Right atrium auricular region (tissue), 2 donors: Measurements from ENCODE around the gene HOXA5. TPM values are rescaled to one million over a fixed set of nuclear protein-coding genes. Genes with fewer than 3 reads are reported as not detected.
A peak's percentile ranks its signal among the peaks of the same experiment; 100 is the strongest.

Experiments
- DNase-seq: peaks from one replicate; pipeline ENCODE4 v3.0.0-alpha.2; 2019; ENCODE audit warnings: low spot score
- H3K27ac ChIP-seq, 2 donors: fragments of 200-600 bp; sonication (generic); 1 replicate in 1 of 2; 2 replicates in 1 of 2; pipeline ENCODE4 v1.5.1; 2016 to 2019
- H3K27me3 ChIP-seq, 2 donors: fragments of 200-600 bp; sonication (generic); one replicate each; pipeline versions ENCODE4 v1.5.1 to v1.6.0; 2017 to 2019
- H3K36me3 ChIP-seq: fragments of 200-600 bp; sonication (generic); one replicate; pipeline ENCODE4 v1.5.1; 2016
- H3K4me1 ChIP-seq, 2 donors: fragments of 200-600 bp; sonication (generic); one replicate each; pipeline versions ENCODE4 v1.5.1 to v1.6.0; 2017 to 2019
- H3K4me3 ChIP-seq, 2 donors: fragments of 200-600 bp; sonication (generic); 1 replicate in 1 of 2; 2 replicates in 1 of 2; pipeline ENCODE4 v1.5.1; 2017 to 2019; ENCODE audit warnings: mild to moderate bottlenecking in 1 of 2, moderate library complexity in 1 of 2
- H3K9me3 ChIP-seq, 2 donors: fragments of 200-600 bp; sonication (generic); one replicate each; pipeline ENCODE4 v1.5.1; 2019
- total RNA-seq, 2 donors: library from RNA; depleted of rRNA; stranded (reverse); fragments of >200 nt; gene quantifications; one replicate each; pipeline ENCODE4 v1.1.0, GENCODE V29; 2016
- TF ChIP-seq, protein P1 (sequence below), 2 donors: fragments of 200-600 bp; sonication (generic); IDR thresholded peaks; one replicate each; pipeline ENCODE4 v1.5.1; 2019; ENCODE audit warnings: antibody characterized with exemption in 2 of 2

Gene HOXA5
- total RNA-seq, 2 donors from 2014 or later, result 0.24 to 0.96 TPM

DNA sequence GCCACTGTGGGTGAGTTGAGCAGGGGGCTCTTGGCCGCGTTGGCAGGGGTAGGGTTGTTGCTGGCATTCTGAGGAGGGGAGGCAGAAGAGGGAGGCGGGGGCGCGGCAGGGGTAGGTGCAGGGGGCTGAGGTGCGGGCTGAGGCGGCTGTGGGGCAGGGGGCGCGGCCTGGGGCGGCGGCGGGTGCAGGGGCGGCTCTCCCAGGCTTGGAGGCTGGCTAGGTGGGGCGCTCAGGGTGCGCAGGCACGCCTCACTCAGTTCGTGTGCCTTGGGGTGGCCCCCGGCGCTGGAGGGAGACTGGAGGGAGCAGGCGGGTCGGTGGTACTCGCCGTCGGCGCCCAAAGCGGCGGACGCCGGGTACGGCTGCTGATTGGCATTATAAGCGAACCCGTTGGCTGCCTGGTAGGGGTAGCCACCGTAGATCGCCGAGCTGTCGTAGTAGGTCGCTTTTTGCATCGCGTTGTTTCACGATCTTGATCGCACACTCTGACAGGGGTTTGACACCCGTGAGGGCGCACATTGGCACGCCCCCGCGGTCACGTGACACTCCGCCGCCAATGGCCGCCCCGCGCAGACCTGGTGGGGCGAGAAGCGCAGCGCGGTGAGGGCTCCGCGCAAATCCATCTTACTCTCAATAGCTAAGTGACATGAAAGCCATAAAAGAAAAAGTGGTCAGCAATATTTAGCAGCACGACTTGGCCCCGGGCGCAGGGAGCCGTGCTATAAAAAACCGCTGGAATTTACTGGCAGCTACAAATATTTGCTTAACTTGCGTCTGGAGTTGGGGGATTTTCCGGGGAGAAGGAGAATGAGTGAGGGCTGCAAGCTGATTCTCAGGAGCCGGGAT is 33.1 kb downstream of the HOXA5 start:
- TF ChIP-seq, protein P1, sequence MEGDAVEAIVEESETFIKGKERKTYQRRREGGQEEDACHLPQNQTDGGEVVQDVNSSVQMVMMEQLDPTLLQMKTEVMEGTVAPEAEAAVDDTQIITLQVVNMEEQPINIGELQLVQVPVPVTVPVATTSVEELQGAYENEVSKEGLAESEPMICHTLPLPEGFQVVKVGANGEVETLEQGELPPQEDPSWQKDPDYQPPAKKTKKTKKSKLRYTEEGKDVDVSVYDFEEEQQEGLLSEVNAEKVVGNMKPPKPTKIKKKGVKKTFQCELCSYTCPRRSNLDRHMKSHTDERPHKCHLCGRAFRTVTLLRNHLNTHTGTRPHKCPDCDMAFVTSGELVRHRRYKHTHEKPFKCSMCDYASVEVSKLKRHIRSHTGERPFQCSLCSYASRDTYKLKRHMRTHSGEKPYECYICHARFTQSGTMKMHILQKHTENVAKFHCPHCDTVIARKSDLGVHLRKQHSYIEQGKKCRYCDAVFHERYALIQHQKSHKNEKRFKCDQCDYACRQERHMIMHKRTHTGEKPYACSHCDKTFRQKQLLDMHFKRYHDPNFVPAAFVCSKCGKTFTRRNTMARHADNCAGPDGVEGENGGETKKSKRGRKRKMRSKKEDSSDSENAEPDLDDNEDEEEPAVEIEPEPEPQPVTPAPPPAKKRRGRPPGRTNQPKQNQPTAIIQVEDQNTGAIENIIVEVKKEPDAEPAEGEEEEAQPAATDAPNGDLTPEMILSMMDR (IDR thresholded peaks at IDR 0.05), result no peak
- no peak overlapping the region for H3K4me3 ChIP-seq
- peak; percentile 50 for DNase-seq
- peaks cover 7 to 43% of the 10 kb centered on the region in 2 donors for H3K27me3 ChIP-seq
- no peaks in the 10 kb centered on the region for H3K9me3 ChIP-seq
- no peaks in the 10 kb centered on the region for H3K36me3 ChIP-seq
- peaks cover 0 to 15% of the 10 kb centered on the region in 2 donors for H3K4me1 ChIP-seq
- no peak overlapping the region for H3K27ac ChIP-seq

DNA sequence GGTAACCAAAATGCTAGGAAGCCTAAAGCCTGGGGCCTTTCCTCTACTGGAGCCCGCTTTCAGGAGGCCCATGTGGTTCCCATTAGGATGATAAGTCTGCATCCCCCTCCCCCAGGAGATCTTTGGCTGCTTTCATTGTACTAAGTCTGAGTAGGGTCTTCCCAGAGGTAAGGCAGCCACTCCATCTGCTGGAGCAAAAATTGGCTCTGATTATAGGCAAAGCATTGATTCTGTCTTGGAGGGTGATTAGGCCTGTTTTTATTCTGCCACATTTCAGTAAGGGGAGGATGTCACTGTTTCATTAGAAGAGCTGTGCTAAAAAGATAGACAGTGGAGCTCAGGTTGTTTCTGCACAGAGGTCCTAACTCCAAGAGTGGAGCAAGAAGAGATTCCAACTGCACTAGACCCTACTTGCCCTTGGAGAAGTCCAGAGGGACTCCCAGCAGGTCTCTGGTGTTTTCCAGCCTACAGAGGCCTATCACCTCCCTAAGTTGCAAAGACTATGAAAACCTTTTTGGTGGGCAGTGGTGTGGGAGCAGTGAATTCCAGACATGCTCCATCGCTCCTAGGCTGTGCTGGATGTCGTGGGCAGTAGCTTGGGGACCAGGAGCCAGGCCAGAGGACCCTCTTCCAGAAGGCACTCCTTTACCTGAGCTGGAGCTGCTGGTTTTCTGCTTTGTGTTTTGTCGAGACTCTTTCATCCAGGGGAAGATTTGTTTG is 33.9 kb downstream of the HOXA5 start:
- H3K4me3 ChIP-seq, result no peak overlapping the region
- TF ChIP-seq, protein P1 (IDR thresholded peaks at IDR 0.05), result no peak
- no peaks in the 10 kb centered on the region for H3K9me3 ChIP-seq
- peaks cover 5 to 40% of the 10 kb centered on the region in 2 donors for H3K27me3 ChIP-seq
- H3K4me1 ChIP-seq, result peaks cover 0 to 10% of the 10 kb centered on the region in 2 donors
- H3K36me3 ChIP-seq, result no peaks in the 10 kb centered on the region
- DNase-seq, result peak; percentile 40
- peak overlapping the region in 1 of 2 donors; percentile 66 for H3K27ac ChIP-seq

DNA sequence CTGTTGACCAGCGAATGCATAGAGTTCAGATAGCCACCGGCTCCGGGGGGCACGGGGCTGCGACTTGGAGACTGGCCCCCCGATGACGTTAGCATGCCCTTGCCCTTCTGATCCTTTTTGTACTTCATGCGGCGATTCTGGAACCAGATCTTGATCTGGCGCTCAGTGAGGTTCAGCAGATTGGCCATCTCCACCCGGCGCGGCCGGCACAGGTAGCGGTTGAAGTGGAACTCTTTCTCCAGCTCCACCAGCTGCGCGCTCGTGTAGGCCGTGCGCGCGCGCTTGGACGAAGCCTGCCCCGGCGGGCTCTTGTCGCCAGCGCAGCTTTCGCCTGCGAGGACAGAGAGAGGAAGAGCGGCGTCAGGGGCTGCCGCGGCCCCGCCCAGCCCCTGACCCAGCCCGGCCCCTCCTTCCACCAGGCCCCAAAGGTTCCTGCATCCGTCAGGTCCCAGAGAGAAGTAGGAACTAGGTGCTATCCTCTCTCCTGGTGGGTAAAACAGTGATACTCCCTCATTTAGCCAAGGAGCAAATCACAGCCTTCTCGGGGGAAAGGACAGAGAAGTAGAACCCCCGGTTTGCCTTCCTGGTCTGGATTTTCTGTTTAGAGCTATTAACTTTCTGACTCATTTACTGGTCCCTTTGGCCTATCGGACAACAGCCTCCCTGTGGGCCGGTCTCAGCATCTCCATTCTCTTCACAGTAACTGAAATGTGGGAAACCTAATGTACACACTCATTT is 34.9 kb downstream of the HOXA5 start:
- Histone ChIP-seq H3K9me3 (no peaks in the 10 kb centered on the region), H3K27me3 (peaks cover 7 to 39% of the 10 kb centered on the region in 2 donors), H3K4me1 (peaks cover 0 to 10% of the 10 kb centered on the region in 2 donors), H3K4me3 (peak overlapping the region; percentile 12 to 38), H3K36me3 (no peaks in the 10 kb centered on the region), H3K27ac (peak overlapping the region; percentile 66 to 71)
- DNase-seq, result peak; percentile 57
- TF ChIP-seq, protein P1 (IDR thresholded peaks at IDR 0.05), result no peak

DNA sequence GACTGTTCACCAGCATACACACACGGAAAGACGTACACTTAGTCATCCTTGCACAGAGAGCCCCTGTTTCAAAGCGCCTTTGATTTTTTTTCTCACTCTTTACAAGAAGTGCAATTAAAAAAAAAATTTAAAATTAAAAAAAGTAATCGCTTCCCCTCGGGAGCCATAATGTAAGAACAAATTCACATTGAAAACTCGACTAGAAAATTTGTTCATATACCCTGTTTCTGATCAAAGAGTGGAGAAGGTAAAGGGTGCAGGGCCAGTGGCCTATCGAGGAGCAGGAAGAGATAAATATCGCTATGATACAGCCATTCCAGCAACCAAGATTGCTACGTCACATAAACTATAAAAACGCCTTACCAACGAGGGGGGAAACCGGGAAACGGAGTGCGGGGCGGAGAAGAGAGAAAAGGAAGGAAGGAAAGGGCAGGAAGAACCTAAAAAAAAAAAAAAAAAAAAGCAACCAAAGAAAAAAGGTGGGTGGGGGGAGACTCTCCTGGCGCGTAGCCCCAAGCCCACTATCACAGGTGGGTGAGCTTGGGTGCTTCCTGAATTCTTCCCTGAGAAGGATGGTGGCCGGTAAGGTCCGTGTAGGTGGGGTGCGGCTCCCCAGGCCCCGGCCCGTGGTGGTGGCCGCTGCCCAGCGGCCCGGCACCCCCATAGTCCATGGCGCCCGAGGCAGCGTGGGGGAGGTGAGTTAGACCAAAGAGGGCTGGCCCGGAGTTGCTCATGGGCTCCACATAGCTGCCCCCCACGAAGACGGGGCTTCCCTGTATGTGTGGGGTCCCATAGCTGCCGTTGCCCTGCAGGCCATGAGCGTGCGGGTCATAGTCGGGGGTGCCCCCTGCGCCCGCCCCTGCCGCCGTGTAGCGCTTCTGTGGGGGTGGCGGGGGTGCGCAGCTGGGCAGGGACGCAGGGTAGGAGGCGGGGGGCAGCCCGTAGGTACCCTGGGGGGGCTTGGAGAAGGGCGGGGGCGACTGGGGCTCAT is 35.8 kb downstream of the HOXA5 start:
- H3K36me3 ChIP-seq, result no peaks in the 10 kb centered on the region
- peaks cover 10 to 38% of the 10 kb centered on the region in 2 donors for H3K27me3 ChIP-seq
- H3K9me3 ChIP-seq, result no peaks in the 10 kb centered on the region
- peak overlapping the region; percentile 12 to 38 for H3K4me3 ChIP-seq
- TF ChIP-seq, protein P1 (IDR thresholded peaks at IDR 0.05), result no peak
- DNase-seq, result peak; percentile 32
- H3K27ac ChIP-seq, result peak overlapping the region; percentile 66 to 71
- H3K4me1 ChIP-seq, result peaks cover 0 to 10% of the 10 kb centered on the region in 2 donors

DNA sequence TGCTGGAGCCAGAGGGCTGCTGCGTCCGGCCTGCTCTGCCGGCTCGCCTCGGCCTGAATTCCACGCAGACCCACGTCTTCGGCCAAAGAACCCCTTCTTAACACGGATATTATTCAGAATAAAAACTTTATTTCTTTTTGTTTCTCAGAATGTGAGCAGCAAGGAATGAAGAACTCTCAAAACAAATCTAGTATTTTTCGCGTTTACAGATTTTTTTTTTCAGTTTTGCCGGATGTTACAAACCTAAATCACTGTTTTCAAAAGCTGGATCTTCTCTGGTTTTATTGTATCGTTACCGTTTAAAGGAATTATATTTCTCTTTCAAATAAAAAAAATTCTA is 36.6 kb downstream of the HOXA5 start:
- Histone ChIP-seq H3K9me3 (no peaks in the 10 kb centered on the region), H3K4me3 (peak overlapping the region in 1 of 2 donors; percentile 35), H3K36me3 (no peaks in the 10 kb centered on the region), H3K27me3 (peaks cover 13 to 46% of the 10 kb centered on the region in 2 donors), H3K4me1 (peaks cover 0 to 18% of the 10 kb centered on the region in 2 donors), H3K27ac (peak overlapping the region; percentile 37 to 63)
- TF ChIP-seq, protein P1 (IDR thresholded peaks at IDR 0.05), result no peak
- no peak for DNase-seq
